GM18498 (cell line): ENCODE results near the gene CCNL1.
"Not testable (repeated sequence)": the region's sequence is repeated elsewhere in the genome, so short reads cannot be mapped to it uniquely, and the experiment has no call there.

Experiments
- ATAC-seq: cut with Tn5 transposase; IDR thresholded peaks from one replicate; pipeline ENCODE4 v1.9.1; 2021; ENCODE audit warnings: mild to moderate bottlenecking, moderate library complexity; ENCODE audit not compliant: unreplicated experiment

Gene CCNL1

DNA sequence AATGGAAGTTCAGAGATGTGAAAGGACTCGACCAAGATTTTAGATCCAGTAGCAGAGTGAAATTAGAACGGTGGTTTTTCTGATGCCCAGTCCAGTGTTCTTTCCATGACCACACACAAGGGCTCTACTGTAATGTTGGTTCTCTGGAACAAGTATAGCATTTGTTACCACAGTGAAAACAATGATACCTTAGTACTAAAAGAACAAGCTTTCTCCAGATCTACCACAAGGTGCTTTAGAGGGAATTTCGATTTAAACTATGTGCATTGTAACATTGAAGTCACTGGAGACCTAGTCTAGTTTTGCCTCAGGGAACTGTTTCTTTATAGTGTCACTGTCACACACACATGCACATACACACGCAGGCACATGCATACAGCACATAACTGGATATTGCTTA is 12.8 kb upstream of the CCNL1 start:
- ATAC-seq: no peak

DNA sequence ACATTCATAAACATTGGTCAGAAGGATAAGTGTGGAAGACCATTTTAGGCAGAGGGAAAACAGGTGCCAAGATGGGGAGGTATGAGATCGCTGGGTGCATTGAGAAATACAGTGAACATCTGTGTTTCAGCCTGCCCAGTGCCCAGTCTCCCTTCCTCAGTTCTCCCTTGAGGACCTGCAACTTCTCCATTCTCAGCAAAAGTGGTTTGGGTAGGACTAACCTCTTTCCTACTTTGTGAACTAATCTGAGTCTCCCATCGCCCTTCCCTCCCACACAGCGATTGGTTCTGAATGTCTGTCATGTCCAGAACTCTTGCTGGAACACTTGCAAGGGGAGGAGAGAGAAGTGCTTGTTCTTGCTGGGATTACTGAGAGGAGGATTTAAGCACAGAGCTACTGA is 10.9 kb upstream of the CCNL1 start:
- no peak for ATAC-seq

DNA sequence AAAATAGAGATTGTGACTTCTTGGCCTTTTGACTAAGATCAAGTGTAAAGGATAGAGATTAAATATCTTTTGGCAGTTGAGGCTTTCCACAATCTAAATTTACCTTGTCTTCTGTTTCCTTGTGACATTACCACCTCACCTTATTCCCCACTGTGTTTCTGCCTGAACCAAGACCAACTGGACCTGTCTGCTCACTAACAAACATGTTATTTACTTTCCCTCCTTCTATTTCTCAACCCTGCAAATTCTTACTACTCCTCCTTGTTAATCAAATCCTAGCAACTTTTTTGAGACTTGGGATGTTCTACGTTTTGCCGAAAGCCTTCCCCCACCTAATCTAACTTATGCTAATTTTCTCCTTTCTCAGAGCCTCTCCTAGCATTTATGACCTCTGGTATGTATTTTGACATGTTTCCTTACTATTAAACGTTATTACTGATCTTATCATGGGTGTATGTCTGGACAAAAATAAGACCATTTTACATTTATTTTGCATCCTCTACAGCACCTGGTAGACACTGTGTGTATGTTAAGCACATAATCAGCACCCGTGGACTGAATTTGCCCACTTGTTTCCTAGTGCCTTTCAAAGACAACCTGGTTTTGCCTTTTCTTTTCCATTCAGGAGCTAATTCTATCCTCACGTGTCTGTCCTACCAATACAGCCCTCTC is 7.6 kb upstream of the CCNL1 start:
- no peak for ATAC-seq

DNA sequence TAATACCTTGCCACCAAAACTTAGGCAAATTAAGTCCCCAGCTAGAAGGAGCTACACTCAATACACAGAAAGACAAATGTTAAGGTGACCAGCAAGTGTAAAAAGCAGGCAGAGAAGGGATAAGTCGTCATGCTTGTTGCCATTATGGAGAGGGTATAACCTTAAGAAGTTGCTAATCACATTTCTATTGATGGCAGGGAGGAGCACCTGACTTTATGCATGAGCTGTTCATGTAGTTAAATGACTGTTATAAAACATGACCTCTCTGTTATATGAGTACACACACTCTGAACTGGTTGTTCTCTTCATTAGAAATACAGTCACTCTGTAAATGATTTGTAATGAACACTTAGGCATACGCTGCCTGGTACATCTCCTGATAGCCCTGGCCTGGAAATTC is 6.6 kb upstream of the CCNL1 start:
- peak; percentile 63 for ATAC-seq

DNA sequence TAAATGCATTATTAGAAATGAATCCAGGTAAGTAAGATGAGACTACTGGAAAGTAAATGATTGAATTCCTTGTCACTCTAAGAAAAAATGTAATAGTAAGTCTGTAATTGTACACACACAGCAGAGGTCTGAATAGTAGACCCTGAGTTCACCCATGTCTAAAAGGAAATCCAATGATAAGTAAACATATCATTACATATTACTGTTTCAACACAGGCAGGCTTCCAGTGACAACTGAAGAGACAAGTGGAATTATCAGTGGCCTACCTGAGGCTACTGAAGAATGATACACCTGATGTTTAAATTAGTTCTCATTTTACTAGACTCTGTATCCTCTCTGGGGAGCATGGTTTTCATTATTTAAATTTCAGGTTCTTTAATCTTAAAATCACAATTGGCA is 6.2 kb upstream of the CCNL1 start:
- ATAC-seq: no peak

DNA sequence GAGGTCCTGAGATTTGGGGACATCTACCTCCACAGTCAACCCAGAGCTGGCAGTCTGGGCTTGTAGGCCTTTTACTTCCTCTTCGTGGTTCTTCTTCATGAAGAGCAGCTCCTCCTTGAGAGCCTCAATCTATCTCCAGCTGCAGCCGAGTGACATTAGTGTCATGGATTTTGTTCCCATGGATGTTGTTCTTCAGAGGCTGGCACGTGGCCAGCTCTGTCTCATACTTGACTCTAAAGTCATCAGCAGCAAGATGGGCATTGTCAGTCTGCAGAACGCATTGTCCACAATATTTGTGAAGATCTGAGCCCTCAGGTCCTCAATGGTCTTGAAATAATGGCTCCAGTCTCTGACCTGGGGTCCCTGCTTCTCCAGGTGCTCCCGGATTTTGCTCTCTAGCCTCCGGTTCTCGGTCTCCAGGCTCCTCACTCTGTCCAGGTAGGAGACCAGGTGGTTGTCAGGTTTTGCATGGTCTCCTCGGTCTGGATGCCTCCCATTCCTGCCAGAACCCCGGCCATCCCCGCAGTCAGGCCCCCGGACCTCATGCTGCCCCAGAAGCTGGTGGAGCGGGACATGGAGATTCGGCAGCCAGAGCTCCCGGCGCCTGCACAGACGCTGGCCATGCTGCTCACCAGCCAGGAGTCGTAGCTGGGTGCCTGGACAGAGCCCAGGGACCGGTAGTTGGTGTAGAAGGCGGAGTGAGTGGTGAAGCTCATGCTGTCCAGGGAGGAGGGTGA is 3.4 kb upstream of the CCNL1 start:
- no peak for ATAC-seq

DNA sequence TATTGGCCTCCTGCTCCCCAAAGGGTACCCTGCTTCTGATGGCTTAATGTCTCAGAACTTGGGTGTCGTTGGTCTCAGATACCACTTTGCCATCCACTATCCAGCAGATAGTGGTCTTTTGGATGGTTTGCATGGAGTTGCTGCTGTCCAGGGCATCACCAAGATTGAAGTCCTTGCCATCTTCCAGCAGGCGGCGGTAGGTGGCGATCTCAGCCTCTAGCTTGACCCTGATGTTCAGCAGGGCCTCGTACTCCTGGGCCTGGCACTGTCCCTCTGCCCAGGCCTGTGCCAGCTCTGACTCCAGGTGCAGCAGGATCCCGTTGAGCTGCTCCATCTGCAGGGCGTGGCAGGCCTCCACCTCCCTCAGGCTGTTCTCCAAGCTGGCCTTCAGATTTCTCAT is 2.7 kb upstream of the CCNL1 start:
- not testable (repeated sequence) for ATAC-seq

DNA sequence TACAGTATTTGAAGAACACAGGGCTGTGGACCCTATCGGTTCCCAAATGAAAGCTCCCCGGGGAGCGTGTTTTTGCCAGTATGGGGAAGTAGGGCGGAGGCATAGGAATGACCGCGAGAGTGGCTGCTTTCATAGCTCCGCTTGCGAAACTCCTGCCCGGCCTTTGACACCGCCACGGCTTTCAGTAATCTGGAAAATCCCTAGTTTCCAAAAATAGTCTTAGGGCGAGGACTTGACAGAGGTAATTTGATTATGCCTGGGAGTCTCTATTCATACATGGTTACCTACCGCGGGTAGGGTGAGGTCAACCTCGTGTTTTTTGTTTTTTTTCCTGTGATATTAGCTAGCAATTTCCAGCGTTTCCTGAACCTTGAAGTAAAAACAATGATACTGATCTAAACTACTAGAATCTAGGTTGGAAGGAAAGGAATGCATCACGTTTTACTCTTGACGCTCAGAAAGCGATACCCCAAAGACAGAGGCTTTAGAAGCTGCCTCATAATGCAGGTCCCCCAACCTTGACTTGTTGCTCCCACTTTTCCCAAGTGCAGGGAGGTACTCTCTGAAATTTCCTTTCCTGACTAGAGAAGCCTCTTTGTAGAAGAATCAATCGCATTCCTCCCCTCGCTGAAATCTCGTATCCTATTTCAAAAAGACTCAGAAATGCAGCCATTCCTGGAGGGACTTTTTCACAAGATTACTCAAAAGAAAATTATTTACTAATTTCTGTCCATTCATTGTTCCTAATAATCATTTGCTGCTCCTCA is 894 bp upstream of the CCNL1 start:
- ATAC-seq: peak; percentile 30

DNA sequence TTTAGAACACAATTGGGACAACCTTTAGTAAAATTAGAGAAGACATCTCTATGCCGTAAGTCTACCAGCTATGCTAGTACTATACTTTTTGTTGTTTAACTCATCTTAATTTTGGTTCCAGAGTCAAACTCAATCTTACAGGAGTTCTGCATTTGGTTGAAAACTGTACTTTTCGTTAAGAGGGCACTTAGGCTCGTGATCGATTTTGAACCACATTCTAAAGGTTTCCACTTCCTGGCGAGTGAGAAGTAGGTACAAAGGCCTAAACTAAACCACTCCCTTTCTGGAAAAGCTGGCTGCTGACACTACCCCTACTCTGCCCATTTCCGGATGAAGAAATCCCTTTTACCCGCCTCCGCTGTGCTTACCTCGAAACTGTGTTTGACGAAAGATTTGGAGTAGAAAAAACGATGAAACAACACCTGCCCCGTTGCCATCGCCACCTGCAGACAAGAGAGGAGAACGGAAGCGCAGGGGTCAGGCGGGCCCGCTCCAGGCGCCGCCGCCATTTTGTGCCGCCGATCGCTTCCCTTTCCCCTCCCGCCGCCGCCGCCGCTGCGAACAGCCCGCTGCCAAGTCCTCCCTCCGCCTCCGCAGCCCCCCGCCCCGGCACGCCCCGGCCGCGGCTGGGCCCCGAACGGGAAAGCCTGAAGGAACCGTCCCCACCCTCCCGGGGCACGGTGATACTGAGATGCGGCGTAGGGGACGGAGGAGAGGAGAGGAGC is 748 bp downstream of the CCNL1 start:
- peak; percentile 59 for ATAC-seq

DNA sequence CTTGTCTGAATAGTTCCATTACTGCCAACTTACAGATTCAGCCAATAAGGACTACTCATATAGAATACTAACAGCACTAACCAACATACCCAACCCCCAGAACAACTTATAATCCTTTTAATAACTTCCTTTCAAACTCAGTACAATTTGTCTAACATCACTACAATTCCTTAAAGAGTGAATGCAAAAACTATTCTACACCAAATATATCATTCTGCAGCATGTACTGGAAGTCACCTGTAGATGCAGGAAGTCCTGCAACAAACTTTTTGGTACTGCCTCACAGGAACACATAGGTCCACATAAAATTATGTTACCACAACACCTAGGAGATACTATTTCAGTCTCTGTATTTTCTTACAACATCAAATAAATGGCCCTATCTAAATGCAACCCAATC is 2.1 kb downstream of the CCNL1 start:
- no peak for ATAC-seq

DNA sequence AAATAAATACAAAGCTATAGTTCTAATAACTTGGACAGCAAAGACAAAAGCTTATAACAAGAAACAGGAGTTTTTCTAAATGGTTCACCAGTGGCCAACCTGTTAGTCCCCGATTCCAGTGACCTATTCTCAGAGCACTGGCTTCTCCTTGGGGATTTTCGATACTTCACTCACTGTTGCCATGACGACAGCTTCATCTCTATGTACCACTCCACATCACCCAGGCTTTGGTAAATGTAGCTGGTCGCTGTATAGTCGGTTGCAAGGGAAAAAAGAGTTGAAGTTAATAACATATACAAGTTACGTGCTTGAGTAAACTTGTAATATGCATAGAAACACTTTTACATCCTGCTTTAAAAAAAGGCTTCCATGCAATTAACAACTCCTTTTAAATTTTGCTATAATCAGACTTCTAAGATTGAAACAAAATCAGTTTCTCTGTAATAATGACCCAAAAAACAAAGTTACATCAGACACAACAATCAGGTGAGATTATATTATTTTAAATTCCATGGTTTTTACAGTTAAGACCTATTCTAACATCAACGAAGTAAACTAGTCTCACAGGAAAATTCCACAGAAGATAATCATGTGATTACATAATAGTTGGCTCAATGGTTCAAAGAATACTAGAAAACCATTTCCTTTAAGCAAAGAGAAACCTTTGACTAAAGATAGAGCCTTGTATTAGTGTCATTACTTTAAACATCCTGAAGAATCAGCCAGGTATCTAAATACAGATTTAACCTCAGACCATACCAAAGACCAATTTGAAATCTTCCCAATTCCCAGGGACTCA is 2.9 kb downstream of the CCNL1 start:
- no peak for ATAC-seq

DNA sequence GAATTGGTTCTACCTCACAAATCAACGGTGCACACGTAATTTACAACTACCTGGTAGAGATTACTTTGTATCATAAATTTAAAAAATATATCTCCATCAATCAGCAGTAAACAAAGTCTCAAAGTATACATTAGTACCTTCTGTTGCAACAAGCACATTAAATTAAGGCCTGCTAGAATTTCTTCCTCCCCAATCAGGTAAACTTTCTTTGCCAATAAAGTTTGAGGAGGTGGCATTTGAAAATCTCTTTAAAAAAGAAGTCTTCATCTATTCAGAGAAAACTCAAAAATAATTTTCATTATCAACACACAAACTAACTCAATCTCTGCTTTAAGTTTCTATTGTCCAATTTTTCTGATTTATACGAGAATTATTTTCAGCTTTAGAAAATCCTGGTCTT is 4.4 kb downstream of the CCNL1 start:
- no peak for ATAC-seq

DNA sequence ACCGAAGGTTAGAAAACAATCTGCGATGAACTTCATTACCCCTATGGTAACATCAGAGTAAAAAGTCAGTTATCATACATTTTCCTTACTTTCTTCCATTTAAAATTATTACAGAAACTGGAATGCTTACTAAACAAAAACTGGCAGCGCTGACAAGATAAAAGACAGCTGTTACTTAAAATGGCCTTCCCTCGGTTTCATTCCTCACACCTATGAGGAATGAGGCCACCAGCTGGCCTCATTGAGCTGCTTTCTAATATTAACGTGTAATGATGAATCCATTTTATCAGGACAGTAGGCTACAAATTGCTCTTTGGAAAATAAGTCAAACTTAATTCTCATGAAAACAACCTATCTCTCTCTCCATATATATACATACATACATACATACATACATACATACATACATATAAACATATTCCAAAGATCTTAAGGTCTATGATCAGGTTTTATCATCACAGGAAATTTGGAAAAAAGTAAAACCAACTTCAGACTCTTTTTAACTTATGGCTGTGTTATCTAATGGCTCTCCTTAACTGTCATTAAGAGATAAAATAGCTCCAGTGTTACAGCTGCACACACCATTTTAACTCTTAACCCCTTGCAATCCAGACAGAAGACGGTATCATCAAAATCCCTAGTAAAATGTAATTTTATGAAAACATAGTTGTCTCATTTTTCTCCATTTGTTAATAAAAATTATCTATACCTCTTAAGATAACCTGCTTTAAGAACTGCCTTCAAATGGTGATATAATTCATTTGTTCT is 5.2 kb downstream of the CCNL1 start:
- ATAC-seq: no peak

DNA sequence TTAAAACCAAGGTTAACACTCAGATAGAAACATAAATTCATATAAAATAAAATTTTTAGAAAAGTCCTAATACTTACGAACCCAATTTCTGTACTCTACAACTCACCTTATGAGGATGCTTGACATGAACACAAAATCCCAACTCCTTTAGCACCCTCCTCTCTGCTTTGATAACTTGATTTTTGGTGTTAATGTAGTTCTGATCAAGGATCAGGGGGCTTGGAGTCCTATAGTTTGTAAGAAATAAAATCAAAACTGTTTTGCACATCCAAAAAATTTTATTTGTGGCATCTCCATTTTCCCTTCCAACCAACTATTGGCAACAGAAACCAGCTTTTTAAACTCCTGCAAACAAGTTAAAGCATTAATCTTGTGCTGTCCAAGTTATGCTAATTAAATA is 7.0 kb downstream of the CCNL1 start:
- ATAC-seq: no peak

DNA sequence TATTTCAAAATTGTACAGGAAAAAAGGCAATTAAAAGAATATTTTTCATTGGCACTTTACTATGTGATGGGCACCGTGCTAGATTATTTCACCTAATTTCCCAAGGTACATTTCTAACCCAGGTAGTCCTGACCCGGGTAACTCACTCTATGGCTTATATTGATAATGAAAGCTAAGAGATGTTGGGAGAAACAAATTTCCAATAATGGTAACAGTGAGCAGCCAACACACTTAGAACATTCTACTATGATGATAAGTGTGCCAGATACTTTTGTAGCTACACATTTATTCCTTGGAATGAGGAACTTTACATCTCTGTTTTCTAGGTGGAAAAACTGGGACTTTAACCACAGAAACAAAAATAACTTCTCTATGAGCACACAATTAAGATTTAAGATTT is 7.5 kb downstream of the CCNL1 start:
- ATAC-seq: no peak

DNA sequence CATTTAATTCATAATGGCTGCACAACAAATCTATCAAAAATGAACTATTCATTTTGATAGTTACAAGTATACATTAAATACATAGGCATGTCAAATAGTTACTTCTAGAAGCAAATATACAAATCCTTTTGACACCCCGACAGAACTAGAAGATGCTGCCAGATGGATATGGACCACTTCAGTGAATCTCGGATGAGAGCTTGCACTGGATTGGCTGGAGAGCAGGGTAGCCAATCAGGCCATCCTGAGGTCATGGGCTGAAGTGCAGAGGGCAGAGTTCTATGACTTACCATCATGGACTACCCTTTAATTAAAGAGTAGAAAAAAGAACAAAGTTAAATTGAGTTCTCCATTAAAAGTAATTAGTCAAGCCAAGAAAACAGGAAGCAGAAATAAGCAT is 8.3 kb downstream of the CCNL1 start:
- no peak for ATAC-seq

DNA sequence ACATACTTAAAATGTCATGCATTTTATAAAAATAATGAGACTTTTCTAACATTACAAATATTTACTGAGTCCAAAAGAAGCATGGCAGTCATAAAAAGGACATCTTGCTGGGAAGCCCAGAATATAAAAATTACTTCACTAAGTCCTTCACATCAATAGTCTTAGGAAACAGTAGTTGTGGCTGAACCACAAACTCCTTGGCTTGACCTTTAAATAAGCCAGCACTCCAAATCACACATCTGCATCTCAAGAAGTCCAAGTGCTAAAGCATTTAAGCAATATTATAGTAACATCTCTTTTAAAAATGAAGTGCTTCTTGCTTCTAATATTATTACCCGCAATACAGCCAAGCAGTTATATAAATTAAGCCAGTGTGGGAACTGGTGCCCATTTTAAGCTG is 8.8 kb downstream of the CCNL1 start:
- ATAC-seq: no peak

DNA sequence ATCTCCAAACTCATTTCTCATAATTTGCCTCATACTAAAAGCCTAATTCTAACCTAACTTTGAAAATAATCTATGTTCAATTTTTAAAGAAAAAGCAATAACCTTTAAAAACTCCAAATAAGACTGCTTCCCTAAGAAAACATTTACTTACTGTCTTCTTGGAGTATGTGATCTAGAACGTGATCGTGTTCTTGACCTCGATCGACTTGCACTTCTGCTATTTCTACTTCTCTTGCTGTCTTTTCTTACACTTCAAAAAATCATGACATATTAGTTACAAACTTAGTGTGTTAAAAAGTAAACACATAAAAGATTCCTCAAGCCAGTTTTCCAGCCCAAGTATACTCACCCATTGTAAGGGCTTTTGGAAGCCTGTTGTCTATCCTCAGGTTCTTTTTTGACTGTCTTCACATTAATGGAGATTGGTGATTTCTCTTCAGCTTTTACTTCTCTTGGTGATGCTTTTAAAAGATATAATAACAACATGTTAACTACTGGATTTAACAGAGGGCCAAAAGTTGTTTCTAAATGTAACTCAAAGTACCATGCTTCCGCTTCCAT is 10.7 kb downstream of the CCNL1 start:
- ATAC-seq: no peak

DNA sequence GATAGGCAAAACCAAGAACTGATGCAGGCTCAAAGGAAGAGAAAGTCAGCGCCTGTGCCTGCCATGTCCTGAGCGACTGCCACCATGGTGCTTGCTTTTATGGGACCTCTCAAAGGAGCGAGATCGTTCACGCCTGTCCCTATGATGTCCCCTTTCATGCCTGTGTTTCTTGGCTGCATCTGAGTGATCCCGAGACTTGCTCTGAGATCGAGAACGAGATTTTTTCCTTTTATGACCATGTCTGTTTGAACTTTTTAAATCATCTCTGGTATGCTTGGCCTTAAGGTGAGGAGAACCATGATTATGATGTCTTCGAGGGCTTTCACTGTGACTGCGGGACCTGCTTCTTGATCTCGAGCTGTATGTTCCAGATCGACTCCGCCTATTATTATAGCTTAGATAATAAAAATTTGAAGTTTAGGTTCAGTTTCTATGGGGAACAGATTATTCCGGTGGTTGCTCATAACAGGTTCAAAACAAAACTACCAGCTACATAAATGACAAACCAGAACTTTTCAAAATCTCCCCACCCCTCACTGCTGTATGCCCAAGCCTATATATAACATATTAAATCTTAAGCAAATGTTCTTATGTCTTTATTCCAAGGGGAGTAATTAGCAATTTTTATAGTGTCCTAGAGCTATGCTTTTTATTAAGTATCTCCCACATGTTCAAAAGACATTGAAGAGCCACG is 11.6 kb downstream of the CCNL1 start:
- ATAC-seq: no peak
